Embryonic facial prominence (tissue), 1 donor: ENCODE measurements around the gene ZNF319.

Experiments
- DNase-seq: peaks from one replicate; pipeline ENCODE4 v3.0.0-alpha.2; 2016; ENCODE audit errors: extremely low spot score

The ZNF319 gene

DNA sequence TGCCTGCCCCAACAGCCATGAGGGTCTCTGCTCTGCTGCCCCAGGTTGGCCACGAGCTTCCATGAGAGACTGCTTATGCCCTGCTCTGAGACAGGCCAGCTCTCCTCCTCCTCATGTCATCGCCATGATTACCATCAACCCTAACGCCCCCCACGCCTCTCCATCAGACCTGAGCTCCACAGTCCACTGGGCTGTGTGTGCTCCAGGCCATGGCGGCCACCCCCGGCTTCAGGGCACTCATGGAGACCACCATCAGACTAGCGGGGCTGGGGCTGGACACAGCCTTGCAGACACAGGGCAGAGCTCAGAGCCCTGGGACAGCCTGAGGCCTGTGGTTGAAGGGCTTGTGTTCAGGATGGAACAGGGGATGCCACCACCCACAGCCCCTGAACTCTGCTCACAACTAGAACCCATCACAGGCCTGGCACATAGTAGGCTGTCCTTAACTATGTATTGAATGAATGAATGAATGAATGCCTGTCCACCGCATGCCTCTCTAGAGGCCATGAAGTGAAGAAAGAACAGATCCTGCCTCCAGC lies 44.1 kb downstream of the ZNF319 start:
- DNase-seq = no peak

- no peak for DNase-seq
These were observed 44.8 kb downstream of the ZNF319 start for GRCh38 chr16:57955572-57956188.

DNA sequence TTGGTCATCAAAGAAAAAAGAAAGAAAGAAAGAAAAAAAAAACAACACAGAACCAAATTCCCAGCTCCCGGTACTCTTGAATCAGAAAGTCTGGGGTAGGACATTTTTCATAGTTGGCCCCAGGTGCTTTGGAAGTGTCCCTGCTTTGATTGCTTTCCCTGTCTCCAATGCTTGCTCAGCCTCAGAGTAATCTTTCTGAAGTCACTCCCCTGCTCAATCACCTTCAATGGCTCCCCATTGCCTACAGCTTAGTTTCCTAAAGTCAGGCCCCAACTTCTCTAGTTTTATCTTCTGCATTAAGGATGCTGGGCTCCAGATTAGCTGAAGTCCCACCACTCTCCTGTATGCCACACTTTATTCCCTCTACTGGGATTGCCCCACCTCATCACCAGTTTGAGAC lies 46.6 kb downstream of the ZNF319 start:
- DNase-seq = no peak

DNA sequence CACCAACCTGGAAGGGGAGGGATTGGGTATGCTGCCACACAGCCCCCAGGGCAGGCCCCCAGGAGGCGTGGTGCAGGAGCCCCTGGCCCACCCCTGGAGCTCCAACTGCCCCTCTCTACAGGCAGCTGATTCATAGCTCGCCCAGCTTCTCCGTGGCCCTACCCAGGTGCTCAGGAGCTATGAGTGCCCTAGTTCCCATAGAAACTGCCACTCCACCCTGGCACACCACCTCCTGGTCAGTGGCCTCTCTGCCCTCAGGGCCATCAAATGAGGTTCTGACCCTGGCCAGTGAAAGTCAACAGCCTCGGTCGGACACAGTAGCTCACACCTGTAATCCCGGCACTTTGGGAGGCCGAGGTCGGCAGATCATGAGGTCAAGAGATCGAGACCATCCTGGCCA lies 47.6 kb downstream of the ZNF319 start:
- no peak for DNase-seq

DNA sequence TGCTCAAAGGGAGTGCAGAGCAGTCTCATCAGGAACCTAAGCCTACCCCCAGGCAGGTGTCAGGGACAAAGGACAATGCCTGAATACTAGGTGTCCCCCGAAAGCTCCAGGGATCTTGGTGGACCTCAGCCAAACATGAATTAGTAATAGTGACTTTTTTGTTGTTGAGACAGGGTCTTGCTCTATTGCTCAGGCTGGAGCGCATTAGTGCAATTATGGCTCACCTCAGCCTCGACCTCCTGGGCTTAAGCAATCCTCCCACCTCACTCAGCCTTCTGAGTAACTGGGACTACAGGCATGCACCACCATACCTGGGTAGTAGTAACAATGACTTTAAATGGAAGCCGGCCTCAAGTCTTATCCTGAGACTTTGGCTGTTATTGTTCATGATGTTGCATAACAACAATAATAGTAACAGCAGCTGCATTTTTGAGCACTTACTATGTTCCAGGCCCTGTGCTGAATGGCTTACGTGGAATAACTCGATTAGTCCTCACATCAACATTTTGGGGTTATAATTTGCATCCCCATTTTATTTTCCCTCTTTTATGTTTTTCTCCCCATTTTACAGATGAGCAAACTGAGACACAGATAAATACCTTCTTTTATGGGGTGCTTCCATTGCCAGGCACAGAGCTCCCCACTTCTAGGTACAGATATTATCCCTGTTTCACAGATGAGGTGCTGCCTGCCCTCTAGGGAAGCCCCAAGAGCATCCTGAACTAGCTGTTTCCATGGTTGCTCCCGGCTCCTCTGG lies 49.1 kb downstream of the ZNF319 start:
- no peak for DNase-seq

GRCh38 chr16:57950382-57950781 lies 50.1 kb downstream of the ZNF319 start:
- DNase-seq = no peak

- no peak for DNase-seq
These were observed 50.8 kb downstream of the ZNF319 start for GRCh38 chr16:57949595-57950238.

DNA sequence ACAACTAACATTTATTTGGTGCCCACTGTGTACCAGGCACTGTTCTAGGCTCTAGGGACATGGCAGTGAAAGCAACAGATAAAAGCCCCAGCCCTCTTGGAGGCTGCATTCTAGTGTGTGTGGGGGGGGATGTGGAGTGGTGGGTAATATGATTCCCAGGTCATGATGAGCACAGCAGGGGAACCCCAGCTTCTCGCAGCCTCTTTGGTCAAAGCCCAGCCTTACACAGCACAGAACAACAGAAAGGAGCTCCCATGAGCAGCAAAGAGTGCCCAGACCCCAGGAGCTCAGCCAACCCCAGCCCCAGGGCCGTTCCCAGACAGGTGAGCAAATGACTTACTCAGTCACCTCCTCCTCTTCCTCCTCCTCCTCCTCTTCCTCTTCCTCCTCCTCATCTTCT lies 51.5 kb downstream of the ZNF319 start:
- DNase-seq = no peak

GRCh38 chr16:57948027-57948426 lies 52.4 kb downstream of the ZNF319 start:
- DNase-seq = no peak

GRCh38 chr16:57947261-57947660 lies 53.2 kb downstream of the ZNF319 start:
- no peak for DNase-seq

DNA sequence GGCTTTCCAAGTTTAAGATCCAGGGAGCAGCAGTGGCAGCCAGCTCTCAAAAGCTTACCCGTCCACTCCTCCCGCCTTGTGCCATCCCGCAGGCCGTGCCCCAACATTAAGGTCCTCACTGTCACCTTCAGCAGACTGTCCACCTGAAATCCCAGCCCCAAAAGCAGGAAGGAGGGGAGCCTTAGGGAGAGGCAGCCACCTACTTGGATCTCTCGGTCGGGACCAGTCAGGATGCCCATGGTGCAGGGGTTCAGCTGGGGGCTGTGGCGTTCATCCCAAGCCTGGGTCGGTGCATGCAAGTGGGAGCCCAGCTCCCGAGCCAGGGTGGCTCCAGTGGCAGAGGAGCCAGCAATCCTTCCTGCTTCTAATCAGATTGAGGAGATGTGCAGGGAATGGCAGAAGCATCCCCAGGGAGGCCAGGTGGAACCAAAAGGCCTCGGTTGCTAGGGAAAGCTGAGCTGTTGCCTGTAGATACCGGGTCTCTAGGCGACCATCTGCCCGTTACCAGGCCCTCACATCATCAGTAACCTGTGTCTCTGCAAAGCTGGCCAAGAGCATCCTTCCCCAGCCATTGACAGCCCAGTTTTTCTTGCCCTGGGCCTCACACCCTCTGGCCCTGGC lies 54.2 kb downstream of the ZNF319 start:
- DNase-seq = no peak

- DNase-seq = no peak
These were observed 54.7 kb downstream of the ZNF319 start for GRCh38 chr16:57945740-57946138.

DNA sequence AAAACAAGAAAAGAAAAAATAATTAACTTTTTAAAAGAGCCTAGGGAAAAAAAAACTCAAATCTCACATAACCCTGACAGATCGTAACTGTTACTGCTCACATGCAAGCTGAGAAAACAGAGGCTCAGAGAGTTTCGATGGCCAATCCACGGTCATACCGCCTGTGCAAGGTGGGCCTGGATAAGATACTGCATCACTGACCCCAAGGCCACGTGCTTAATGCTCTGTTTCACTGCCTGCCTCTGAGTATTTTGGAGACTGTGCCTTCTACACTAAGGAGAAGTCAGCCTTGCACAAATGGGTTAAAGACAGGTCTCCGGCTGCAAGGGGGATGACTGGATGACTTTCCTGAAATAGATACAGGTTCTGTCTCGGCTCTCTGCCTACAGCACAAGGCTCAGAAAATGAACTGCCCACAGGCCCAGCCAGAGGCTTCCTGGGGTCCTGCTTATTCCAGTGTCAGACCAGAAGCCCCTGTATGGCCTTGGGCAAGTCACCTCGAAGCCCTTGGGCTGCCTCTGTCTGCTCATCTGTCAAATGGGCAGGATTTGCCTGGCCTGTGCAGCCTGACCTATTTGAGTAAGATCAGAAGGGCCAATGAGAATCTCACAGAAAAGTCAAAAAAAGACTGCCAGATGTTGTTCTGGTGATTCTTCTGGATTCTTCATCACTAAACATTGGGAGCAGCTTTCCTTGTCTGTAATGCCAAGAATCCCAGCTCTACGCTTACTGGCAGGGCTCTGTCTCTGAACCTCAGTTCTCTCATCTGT lies 55.3 kb downstream of the ZNF319 start:
- no peak for DNase-seq
